ENCODE results near the gene CDKN2C. TPM values are rescaled to one million over a fixed set of nuclear protein-coding genes. Genes with fewer than 3 reads are reported as not detected.

Gene CDKN2C
- total and polyA plus RNA-seq, 2 experiments from 2014 or later = 11.7 to 17.3 TPM

DNA sequence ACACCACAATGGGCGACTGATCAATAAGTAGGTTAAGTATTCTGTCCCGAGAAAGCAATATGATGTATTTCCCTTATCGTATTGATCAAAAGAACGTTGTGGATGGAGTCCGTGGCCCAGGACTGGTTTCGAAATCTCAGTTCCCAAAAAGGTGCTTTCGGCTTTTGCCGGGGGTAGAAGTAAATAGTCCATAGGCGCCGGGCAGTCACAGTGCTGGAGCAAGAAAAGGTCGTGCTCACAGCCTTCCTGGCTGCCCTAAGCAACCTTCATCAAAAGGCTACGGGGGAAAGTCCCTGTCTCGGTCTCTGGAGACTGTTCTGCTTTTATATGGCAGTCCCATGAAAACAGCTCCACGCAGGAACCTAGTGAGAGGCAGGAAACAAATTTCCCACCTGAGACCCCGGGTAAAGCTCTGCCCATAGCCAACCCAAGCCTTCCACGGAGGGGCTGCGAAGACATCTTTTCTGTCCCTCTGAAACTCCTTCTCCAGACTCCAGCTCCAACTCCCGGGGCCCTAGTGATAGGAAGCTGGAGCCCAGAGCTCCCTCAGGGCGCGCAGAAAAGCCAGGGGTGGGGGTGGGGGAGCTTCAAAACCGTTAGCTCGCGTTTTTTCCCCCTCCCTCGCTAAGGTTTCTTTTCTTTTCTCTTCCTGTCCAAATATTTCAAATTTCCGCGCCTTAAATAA, 7.0 kb downstream of the CDKN2C start:
- in situ Hi-C loops (cut with MboI) = no loop called here
- peak; percentile 80 for DNase-seq
- H3K79me2 ChIP-seq (ENCODE audit: insufficient read depth) = peaks cover 56% of the 10 kb centered on the region
- peaks cover 7% of the 10 kb centered on the region; the same call in 1 of the 2 replicates for H3F3A ChIP-seq (ENCODE audit: insufficient read depth)
- no peaks in the 10 kb centered on the region for H3K27me3 ChIP-seq (replicated peaks; ENCODE audit: insufficient read depth)
- H3K27ac ChIP-seq = peak overlapping the region; percentile 83
- no peak for TF ChIP-seq EZH2phosphoT487 (IDR thresholded peaks at IDR 0.05; ENCODE audit: insufficient read depth, low read depth)
- no peak for TF ChIP-seq EZH2 (IDR thresholded peaks at IDR 0.05; ENCODE audit: insufficient read depth, poor library complexity, severe bottlenecking)
- no peaks in the 10 kb centered on the region for H3K36me3 ChIP-seq (ENCODE audit: low read depth)
- peak overlapping the region; percentile 82 for H3K4me3 ChIP-seq
- H3K9me2 ChIP-seq (ENCODE audit: insufficient read depth) = no peaks in the 10 kb centered on the region
- H4K20me1 ChIP-seq (ENCODE audit: insufficient read depth) = no peaks in the 10 kb centered on the region
- H2AFZ ChIP-seq = peak overlapping the region; percentile 95
- peak overlapping the region; percentile 87 for H3K4me2 ChIP-seq (ENCODE audit: unreplicated experiment)
- peak overlapping the region; percentile 98 for H3K9ac ChIP-seq
- WGBS, 2 experiments (ENCODE audit: low coverage in 1 of 2, low lambda C conversion rate in 2 of 2, missing lambda C conversion rate in 2 of 2) = 3 to 5% methylated on average over 26 of the region's 26 CpGs
- no peaks in the 10 kb centered on the region for H3K9me3 ChIP-seq (ENCODE audit: low read depth)
- H3K4me1 ChIP-seq (ENCODE audit: insufficient read depth) = peaks cover 37% of the 10 kb centered on the region

- Histone ChIP-seq H3K4me3 (peak overlapping the region; percentile 82), H4K20me1 (ENCODE audit: insufficient read depth) (no peaks in the 10 kb centered on the region), H3K36me3 (ENCODE audit: low read depth) (no peaks in the 10 kb centered on the region), H3K4me2 (ENCODE audit: unreplicated experiment) (peak overlapping the region; percentile 87), H3K9me3 (ENCODE audit: low read depth) (no peaks in the 10 kb centered on the region), H3F3A (ENCODE audit: insufficient read depth) (peaks cover 7% of the 10 kb centered on the region; the same call in 1 of the 2 replicates), H3K9ac (peak overlapping the region; percentile 98), H3K79me2 (ENCODE audit: insufficient read depth) (peaks cover 50% of the 10 kb centered on the region), H3K27me3 (replicated peaks; ENCODE audit: insufficient read depth) (no peaks in the 10 kb centered on the region), H3K27ac (peak overlapping the region; percentile 83), H2AFZ (peak overlapping the region; percentile 95), H3K4me1 (ENCODE audit: insufficient read depth) (peaks cover 33% of the 10 kb centered on the region), H3K9me2 (ENCODE audit: insufficient read depth) (no peaks in the 10 kb centered on the region)
- 1% methylated on average over 46 to 55 of the region's 63 CpGs for WGBS, 2 experiments (ENCODE audit: low coverage in 1 of 2, low lambda C conversion rate in 2 of 2, missing lambda C conversion rate in 2 of 2)
- in situ Hi-C loops (cut with MboI) = no loop called here
- TF ChIP-seq EZH2phosphoT487 (IDR thresholded peaks at IDR 0.05; ENCODE audit: insufficient read depth, low read depth) (no peak), EZH2 (IDR thresholded peaks at IDR 0.05; ENCODE audit: insufficient read depth, poor library complexity, severe bottlenecking) (no peak)
- DNase-seq = peak; percentile 85
Measured at GRCh38 chr1:50977575-50978143, 7.6 kb downstream of the CDKN2C start.

GRCh38 chr1:50978144-50978851, 8.3 kb downstream of the CDKN2C start:
- Histone ChIP-seq H3K9me3 (ENCODE audit: low read depth) (no peaks in the 10 kb centered on the region), H3K9me2 (ENCODE audit: insufficient read depth) (no peaks in the 10 kb centered on the region), H4K20me1 (ENCODE audit: insufficient read depth) (no peaks in the 10 kb centered on the region), H3K79me2 (ENCODE audit: insufficient read depth) (peaks cover 44% of the 10 kb centered on the region), H2AFZ (peak overlapping the region; percentile 95), H3F3A (ENCODE audit: insufficient read depth) (peaks cover 7% of the 10 kb centered on the region; the same call in 1 of the 2 replicates), H3K4me1 (ENCODE audit: insufficient read depth) (peaks cover 27% of the 10 kb centered on the region; the same call in 1 of the 2 replicates), H3K4me3 (peak overlapping the region; percentile 82), H3K27ac (peak overlapping the region; percentile 83), H3K27me3 (replicated peaks; ENCODE audit: insufficient read depth) (no peaks in the 10 kb centered on the region), H3K4me2 (ENCODE audit: unreplicated experiment) (peak overlapping the region; percentile 87), H3K36me3 (ENCODE audit: low read depth) (no peaks in the 10 kb centered on the region), H3K9ac (peak overlapping the region; percentile 98)
- in situ Hi-C loops (cut with MboI) = no loop called here
- WGBS, 2 experiments (ENCODE audit: low coverage in 1 of 2, low lambda C conversion rate in 2 of 2, missing lambda C conversion rate in 2 of 2) = 19 to 24% methylated on average over 31 to 38 of the region's 42 CpGs
- peak; percentile 86 for DNase-seq
- TF ChIP-seq EZH2 (IDR thresholded peaks at IDR 0.05; ENCODE audit: insufficient read depth, poor library complexity, severe bottlenecking) (no peak), EZH2phosphoT487 (IDR thresholded peaks at IDR 0.05; ENCODE audit: insufficient read depth, low read depth) (no peak)

All from GM23248 (cell line).